ENCODE results near the gene PKP4. TPM values are rescaled to one million over a fixed set of nuclear protein-coding genes. Genes with fewer than 3 reads are reported as not detected.

PKP4 gene
- polyA plus RNA-seq, 1 donor from 2014 or later: 24.2 TPM

DNA sequence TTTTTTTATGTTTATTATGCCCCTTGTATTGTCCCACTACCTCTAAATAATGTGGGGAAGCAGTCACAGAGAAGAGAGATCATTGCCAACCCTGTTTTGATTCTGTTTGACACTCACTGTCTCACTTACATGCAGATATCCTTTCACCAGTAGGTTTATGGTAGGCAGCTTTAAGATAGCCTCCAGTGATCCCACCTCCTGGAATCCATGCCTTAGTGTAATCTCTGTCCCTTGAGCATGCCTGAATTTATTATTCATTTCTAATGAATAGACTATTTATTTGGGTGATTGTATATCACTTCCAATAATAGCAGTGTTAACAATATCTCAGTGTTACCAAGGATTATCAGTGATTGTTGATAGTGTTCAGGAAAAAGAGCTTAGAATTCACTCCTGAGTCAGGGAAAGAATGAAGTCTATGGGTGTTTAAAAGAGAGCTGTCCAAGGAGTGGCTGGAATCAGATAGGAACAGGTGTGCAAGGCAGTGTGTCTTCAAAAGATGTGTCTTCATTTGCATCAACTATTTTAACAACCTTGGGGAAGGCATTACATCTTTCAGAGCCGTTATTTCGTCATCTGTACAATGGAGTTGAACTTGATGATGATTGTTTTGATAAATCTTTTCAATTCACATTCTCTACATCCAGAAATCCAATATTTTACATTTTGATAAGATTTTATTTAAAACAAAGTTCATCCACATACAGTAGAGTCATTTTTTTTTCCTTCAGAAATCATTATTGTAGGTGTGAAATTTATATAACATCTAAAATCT lies 31.9 kb downstream of the PKP4 start:
- Histone ChIP-seq H3K36me3 (ENCODE audit: insufficient read depth, low read length) (no peaks in the 10 kb centered on the region), H3K4me2 (ENCODE audit: low read length) (no peak overlapping the region), H3K27me3 (ENCODE audit: insufficient read depth, low read depth, low read length) (no peaks in the 10 kb centered on the region), H2AFZ (ENCODE audit: low read depth, low read length) (no peak overlapping the region), H3K9me3 (ENCODE audit: low read length) (no peaks in the 10 kb centered on the region), H3K27ac (ENCODE audit: low read length) (no peak overlapping the region), H3K9ac (ENCODE audit: low read length) (no peak overlapping the region), H3K4me3 (ENCODE audit: low read length) (no peak overlapping the region), H4K20me1 (ENCODE audit: insufficient read depth) (no peaks in the 10 kb centered on the region), H3K9me2 (ENCODE audit: insufficient read depth, low read length) (no peaks in the 10 kb centered on the region), H3K79me2 (replicated peaks; ENCODE audit: insufficient read depth, low read length) (peaks cover 9% of the 10 kb centered on the region), H3F3A (ENCODE audit: insufficient read depth, low read length, poor library complexity, severe bottlenecking) (no peaks in the 10 kb centered on the region)
- TF ChIP-seq MXI1 (conservative IDR thresholded peaks at IDR 0.05; ENCODE audit: poor library complexity, severe bottlenecking): no peak
- no peak for TF ChIP-seq POLR2AphosphoS5 (IDR thresholded peaks at IDR 0.05)
- no peak for TF ChIP-seq RAD21 (conservative IDR thresholded peaks at IDR 0.05)
- TF ChIP-seq EP300 (conservative IDR thresholded peaks at IDR 0.05; ENCODE audit: poor library complexity, severe bottlenecking): no peak
- TF ChIP-seq, protein P1, sequence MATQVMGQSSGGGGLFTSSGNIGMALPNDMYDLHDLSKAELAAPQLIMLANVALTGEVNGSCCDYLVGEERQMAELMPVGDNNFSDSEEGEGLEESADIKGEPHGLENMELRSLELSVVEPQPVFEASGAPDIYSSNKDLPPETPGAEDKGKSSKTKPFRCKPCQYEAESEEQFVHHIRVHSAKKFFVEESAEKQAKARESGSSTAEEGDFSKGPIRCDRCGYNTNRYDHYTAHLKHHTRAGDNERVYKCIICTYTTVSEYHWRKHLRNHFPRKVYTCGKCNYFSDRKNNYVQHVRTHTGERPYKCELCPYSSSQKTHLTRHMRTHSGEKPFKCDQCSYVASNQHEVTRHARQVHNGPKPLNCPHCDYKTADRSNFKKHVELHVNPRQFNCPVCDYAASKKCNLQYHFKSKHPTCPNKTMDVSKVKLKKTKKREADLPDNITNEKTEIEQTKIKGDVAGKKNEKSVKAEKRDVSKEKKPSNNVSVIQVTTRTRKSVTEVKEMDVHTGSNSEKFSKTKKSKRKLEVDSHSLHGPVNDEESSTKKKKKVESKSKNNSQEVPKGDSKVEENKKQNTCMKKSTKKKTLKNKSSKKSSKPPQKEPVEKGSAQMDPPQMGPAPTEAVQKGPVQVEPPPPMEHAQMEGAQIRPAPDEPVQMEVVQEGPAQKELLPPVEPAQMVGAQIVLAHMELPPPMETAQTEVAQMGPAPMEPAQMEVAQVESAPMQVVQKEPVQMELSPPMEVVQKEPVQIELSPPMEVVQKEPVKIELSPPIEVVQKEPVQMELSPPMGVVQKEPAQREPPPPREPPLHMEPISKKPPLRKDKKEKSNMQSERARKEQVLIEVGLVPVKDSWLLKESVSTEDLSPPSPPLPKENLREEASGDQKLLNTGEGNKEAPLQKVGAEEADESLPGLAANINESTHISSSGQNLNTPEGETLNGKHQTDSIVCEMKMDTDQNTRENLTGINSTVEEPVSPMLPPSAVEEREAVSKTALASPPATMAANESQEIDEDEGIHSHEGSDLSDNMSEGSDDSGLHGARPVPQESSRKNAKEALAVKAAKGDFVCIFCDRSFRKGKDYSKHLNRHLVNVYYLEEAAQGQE (IDR thresholded peaks at IDR 0.05; ENCODE audit: borderline replicate concordance): no peak
- TF ChIP-seq, protein P2, sequence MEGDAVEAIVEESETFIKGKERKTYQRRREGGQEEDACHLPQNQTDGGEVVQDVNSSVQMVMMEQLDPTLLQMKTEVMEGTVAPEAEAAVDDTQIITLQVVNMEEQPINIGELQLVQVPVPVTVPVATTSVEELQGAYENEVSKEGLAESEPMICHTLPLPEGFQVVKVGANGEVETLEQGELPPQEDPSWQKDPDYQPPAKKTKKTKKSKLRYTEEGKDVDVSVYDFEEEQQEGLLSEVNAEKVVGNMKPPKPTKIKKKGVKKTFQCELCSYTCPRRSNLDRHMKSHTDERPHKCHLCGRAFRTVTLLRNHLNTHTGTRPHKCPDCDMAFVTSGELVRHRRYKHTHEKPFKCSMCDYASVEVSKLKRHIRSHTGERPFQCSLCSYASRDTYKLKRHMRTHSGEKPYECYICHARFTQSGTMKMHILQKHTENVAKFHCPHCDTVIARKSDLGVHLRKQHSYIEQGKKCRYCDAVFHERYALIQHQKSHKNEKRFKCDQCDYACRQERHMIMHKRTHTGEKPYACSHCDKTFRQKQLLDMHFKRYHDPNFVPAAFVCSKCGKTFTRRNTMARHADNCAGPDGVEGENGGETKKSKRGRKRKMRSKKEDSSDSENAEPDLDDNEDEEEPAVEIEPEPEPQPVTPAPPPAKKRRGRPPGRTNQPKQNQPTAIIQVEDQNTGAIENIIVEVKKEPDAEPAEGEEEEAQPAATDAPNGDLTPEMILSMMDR (IDR thresholded peaks at IDR 0.05; ENCODE audit: poor library complexity, severe bottlenecking): no peak
- no peak for TF ChIP-seq TAF1 (IDR thresholded peaks at IDR 0.05; ENCODE audit: low read depth)
- TF ChIP-seq SMC3 (conservative IDR thresholded peaks at IDR 0.05; ENCODE audit: poor library complexity): no peak
- TF ChIP-seq EZH2 (IDR thresholded peaks at IDR 0.05; ENCODE audit: borderline replicate concordance, insufficient read depth, low read length, poor library complexity, severe bottlenecking): no peak

DNA sequence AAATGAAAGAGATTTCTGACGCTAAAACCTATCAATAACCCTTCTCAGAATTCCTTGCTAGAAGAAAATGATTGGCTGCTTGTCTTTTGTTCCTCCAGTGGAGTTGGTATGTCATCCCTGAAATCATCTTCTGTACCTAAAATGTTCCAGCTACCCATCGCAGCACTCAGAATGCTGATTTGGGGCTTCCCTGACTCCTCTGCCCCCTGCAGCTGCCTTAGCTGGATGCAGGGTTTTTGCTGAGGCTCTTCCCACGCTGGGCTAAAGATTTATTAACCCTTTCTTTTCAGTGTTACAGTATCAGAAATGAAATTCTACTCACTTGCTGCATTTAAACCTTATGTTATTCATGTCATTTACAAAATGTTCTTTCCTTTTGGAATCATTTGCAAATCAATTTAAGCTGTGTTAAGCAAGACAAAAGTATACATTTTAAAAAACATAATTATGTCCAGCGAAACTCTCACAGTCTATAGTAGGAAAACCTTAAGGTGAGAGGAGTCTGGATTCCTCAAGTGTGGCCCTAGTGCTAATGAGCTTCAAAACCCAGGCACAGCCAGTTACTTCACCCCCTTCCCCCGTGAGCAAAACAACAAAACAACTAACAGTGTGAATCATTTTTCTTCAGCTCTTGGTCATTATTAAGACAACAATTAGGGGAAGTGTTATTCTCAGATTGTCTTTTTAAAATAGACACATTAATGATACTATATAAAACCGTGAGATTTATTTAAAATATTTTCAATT lies 32.8 kb downstream of the PKP4 start:
- H3K79me2 ChIP-seq (replicated peaks; ENCODE audit: insufficient read depth, low read length): peaks cover 9% of the 10 kb centered on the region
- TF ChIP-seq EZH2 (IDR thresholded peaks at IDR 0.05; ENCODE audit: borderline replicate concordance, insufficient read depth, low read length, poor library complexity, severe bottlenecking) (no peak), EP300 (conservative IDR thresholded peaks at IDR 0.05; ENCODE audit: poor library complexity, severe bottlenecking) (peak; percentile 12)

More for the DNA sequence above, 32.8 kb downstream of the PKP4 start:
- no peaks in the 10 kb centered on the region for H3K36me3 ChIP-seq (ENCODE audit: insufficient read depth, low read length)
- H2AFZ ChIP-seq (ENCODE audit: low read depth, low read length): no peak overlapping the region
- H3K9me2 ChIP-seq (ENCODE audit: insufficient read depth, low read length): no peaks in the 10 kb centered on the region
- no peaks in the 10 kb centered on the region for H3K27me3 ChIP-seq (ENCODE audit: insufficient read depth, low read depth, low read length)
- no peak overlapping the region for H3K27ac ChIP-seq (ENCODE audit: low read length)
- peak overlapping the region; percentile 40 for H3K4me3 ChIP-seq (ENCODE audit: low read length)
- peak overlapping the region; percentile 37 for H3K4me2 ChIP-seq (ENCODE audit: low read length)
- H4K20me1 ChIP-seq (ENCODE audit: insufficient read depth): no peaks in the 10 kb centered on the region
- H3K9me3 ChIP-seq (ENCODE audit: low read length): no peaks in the 10 kb centered on the region
- H3F3A ChIP-seq (ENCODE audit: insufficient read depth, low read length, poor library complexity, severe bottlenecking): no peaks in the 10 kb centered on the region
- no peak overlapping the region for H3K9ac ChIP-seq (ENCODE audit: low read length)
